Measurements from ENCODE around the gene TFAP2D.

- TF ChIP-seq CTCF (IDR thresholded peaks at IDR 0.05) (no peak), POLR2AphosphoS5 (IDR thresholded peaks at IDR 0.05) (no peak), POLR2A (IDR thresholded peaks at IDR 0.05; ENCODE audit: low read depth) (no peak), EP300 (IDR thresholded peaks at IDR 0.05) (no peak)
Measured at GRCh38 chr6:50714487-50715379, 1.4 kb downstream of the TFAP2D start.

Measured in esophagus muscularis mucosa (tissue), 4 donors.